Upper lobe of left lung (tissue), 4 donors: ENCODE results near the gene SNAPIN.

Source experiments
- CTCF ChIP-seq, 6 experiments: fragments of 450-650 bp in 4 of 6; fragments of 200-600 bp in 2 of 6; sonication (generic) in 2 of 6; IDR thresholded peaks; one replicate each; pipeline ENCODE4 v1.5.1; 2016 to 2019; ENCODE audit warnings: antibody characterized with exemption in 6 of 6
- POLR2A ChIP-seq, 4 donors: fragments of 450-650 bp; IDR thresholded peaks; one replicate each; pipeline ENCODE4 v1.5.1; 2016 to 2017; ENCODE audit warnings: antibody characterized with exemption in 4 of 4, mild to moderate bottlenecking in 2 of 4
- POLR2AphosphoS5 ChIP-seq, 2 donors: sonication (generic); formaldehyde crosslinking; IDR thresholded peaks; one replicate each; pipeline ENCODE4 v1.5.1; 2017; ENCODE audit warnings: antibody characterized with exemption in 2 of 2

- TF ChIP-seq CTCF (IDR thresholded peaks at IDR 0.05) (no peak), POLR2A (IDR thresholded peaks at IDR 0.05) (no peak), POLR2AphosphoS5 (IDR thresholded peaks at IDR 0.05) (no peak)
These were observed 15.0 kb downstream of the SNAPIN start for GRCh38 chr1:153673511-153673910.
